ENCODE measurements around the gene ZNF292.

DNA sequence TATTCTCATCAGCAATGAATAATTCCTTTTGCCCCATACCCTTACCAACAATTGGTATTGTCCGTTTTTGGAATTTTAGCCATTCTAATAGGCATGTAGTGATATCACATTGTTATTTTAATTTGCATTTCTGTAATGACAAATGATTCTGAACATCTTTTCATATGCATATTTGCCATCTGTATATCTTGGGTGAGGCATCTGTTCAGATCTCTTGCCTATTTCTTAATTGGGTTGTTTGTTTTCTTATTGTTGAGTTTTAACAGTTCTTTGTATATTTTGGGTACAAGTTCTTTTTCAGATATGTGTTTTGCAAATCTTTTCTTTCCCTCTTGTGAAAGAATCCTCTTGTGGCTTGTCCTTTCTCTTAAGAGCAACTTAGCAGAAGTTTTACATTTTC lies 69.6 kb downstream of the ZNF292 start:
- TF ChIP-seq, protein P1, sequence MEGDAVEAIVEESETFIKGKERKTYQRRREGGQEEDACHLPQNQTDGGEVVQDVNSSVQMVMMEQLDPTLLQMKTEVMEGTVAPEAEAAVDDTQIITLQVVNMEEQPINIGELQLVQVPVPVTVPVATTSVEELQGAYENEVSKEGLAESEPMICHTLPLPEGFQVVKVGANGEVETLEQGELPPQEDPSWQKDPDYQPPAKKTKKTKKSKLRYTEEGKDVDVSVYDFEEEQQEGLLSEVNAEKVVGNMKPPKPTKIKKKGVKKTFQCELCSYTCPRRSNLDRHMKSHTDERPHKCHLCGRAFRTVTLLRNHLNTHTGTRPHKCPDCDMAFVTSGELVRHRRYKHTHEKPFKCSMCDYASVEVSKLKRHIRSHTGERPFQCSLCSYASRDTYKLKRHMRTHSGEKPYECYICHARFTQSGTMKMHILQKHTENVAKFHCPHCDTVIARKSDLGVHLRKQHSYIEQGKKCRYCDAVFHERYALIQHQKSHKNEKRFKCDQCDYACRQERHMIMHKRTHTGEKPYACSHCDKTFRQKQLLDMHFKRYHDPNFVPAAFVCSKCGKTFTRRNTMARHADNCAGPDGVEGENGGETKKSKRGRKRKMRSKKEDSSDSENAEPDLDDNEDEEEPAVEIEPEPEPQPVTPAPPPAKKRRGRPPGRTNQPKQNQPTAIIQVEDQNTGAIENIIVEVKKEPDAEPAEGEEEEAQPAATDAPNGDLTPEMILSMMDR (IDR thresholded peaks at IDR 0.05): no peak
- no peak for TF ChIP-seq EZH2 (IDR thresholded peaks at IDR 0.05; ENCODE audit: borderline replicate concordance, insufficient read depth, low read depth, low read length, poor library complexity, severe bottlenecking)

All from B cell (primary cell).